A375 (cell line): ENCODE results near the gene TMEM63B. TPM values are rescaled to one million over a fixed set of nuclear protein-coding genes. Genes with fewer than 3 reads are reported as not detected.

Experiments
- total RNA-seq: library from RNA; depleted of rRNA; stranded (reverse); fragments of >200 nt; shearing (Covaris generic); gene quantifications from 2 replicates; pipeline ENCODE4 v1.2.3, GENCODE V29; 2014; rRNA removed

The TMEM63B gene
- 13.9 and 15.7 TPM in 2 replicates for total RNA-seq

DNA sequence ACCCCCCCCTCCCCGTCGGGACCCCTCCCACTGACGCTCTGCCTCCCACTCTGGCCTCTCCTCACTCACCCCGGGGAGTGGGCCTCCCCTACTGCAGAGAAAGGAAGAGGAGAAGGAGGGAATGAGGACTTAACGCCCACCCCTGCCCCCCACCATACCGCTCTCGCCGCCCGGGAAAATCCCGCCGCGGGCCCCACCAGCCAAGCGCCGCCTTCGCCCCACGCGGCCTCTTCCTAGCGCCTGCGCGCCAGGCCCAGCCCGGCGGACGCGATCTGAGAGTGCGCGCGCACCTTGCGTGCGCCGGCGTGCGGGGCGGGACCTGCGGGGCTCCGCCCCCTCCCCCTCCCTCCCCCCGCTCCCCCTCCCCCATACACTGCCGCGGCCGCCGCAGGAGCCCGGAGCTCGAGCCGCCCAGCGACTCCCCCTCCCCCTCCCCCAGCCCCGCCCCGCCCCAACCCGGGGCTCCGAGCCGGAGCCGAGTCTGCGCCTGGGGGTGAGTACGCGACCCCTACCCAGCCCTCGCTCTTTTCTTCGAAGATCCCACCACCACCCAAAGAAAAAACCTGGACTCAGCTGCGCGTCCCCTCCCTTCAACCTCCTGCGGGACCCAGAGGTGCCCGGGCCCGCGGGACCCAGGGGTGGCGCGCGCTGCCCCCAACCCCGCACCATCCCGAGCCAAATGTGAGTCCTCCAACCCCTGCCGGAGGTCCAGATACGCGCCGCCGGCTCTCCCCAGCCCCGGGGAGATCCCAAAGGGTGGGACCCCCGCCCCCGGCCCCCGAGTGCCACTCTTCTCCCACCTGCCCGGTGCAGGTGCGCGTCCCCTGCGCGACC is at the start of gene TMEM63B, which contains the start of gene MRPL14:
Gene TMEM63B, plus strand, starts transcription at position 369 of the 834 bp plus-strand sequence. CDS start 7,031 bp downstream, outside the sequence.
Gene MRPL14, minus strand, starts transcription at position 267 of the 834 bp plus-strand sequence. CDS start 10,841 bp downstream, outside the sequence.

DNA sequence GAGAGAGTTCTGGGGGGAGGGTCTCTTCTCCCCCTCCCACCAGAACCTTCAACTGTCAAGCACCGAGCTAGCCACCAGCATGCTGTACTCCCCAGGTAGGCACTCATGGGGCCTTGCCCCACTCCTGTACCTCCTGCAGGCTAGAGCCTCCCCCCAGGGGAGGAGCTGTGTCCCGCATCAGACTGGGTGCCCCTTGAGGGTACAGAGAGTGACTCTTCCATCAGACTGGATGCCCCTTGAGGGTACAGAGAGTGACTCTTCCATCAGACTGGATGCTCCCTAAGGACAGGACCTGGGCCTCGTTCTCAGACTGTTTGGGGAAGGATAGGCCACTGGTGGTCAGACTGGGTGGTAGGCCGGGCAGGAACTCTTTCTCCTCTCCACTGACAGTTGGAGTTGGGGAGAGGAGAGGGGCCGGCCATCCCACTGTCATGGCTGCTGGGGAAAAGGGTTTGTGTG is 31.4 kb downstream of the TMEM63B start, which contains the start of gene CAPN11:
Gene CAPN11, plus strand, starts transcription at position 51 of the 459 bp plus-strand sequence. Its CDS starts 29 bp downstream, at position 80.

Other genes starting within 250 kb of the TMEM63B start
- 64.7 and 73.3 TPM in 2 replicates for gene MRPL14, start 102 bp upstream of the TMEM63B start, total RNA-seq
- 0.34 TPM in 1 of 2 replicates, not detected in the other for gene CAPN11, start 31.3 kb downstream of the TMEM63B start, total RNA-seq
- gene MYMX, start 89.4 kb downstream of the TMEM63B start, total RNA-seq: not detected in 2 replicates
- 16.3 and 21.6 TPM in 2 replicates for gene SLC29A1, start 96.0 kb downstream of the TMEM63B start, total RNA-seq
- gene HSP90AB1, start 119.5 kb downstream of the TMEM63B start, total RNA-seq: 919 and 953 TPM in 2 replicates
- 76.1 and 78.0 TPM in 2 replicates for gene SLC35B2, start 130.0 kb downstream of the TMEM63B start, total RNA-seq
- 8.4 and 10.1 TPM in 2 replicates for gene NFKBIE, start 138.0 kb downstream of the TMEM63B start, total RNA-seq
- gene TMEM151B, start 142.9 kb downstream of the TMEM63B start, total RNA-seq: 0.03 TPM in 1 of 2 replicates, not detected in the other
- 21.3 and 21.6 TPM in 2 replicates for gene AARS2, start 185.8 kb downstream of the TMEM63B start, total RNA-seq
- gene SPATS1, start 215.1 kb downstream of the TMEM63B start, total RNA-seq: not detected in 2 replicates